ENCODE measurements around the gene MLKL.
"Not testable (repeated sequence)": the region's sequence is repeated elsewhere in the genome, so short reads cannot be mapped to it uniquely, and the experiment has no call there.

Gene MLKL

DNA sequence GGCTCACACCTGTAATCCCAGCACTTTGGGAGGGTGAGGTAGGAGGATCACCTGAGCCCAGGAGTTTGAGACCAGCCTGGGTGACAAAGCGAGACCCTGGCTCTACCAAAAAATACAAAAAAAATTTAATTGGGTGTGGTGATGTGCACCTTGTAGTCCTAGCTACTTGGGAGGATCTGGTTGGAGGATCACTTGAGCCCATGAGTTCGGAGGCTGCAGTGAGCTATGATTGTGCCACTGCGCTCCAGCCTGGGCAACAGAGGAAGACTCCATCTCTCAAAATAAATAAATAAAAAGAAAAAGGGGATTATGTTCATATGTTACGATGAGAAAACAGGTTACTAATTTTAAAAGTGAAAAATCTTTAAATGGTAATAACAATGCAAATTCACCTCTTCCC lies 996 bp downstream of the MLKL start:
- no peak for DNase-seq (ENCODE audit: low spot score)

DNA sequence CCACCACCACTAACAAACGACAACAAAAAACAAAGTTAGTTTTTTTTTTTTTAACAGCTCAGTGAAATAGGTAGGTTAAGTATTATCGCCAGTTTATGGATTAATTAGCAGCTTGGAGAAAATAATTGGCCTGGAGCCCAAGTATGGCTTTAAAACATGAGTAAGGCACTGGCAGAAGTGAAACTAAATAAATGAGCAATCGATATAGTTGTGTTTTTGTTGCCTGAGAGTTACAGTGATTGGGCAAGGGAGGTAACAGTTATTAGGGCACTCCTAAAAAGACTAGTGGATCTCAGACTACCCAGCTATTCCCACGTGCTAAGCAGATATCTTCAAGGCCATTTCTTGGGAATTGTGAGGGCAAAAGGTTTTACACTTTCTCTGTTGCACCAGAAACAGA lies 2.4 kb downstream of the MLKL start:
- DNase-seq (ENCODE audit: low spot score): no peak

- DNase-seq (ENCODE audit: low spot score): peak; percentile 95
These were observed 4.9 kb downstream of the MLKL start for GRCh38 chr16:74695450-74696422.

DNA sequence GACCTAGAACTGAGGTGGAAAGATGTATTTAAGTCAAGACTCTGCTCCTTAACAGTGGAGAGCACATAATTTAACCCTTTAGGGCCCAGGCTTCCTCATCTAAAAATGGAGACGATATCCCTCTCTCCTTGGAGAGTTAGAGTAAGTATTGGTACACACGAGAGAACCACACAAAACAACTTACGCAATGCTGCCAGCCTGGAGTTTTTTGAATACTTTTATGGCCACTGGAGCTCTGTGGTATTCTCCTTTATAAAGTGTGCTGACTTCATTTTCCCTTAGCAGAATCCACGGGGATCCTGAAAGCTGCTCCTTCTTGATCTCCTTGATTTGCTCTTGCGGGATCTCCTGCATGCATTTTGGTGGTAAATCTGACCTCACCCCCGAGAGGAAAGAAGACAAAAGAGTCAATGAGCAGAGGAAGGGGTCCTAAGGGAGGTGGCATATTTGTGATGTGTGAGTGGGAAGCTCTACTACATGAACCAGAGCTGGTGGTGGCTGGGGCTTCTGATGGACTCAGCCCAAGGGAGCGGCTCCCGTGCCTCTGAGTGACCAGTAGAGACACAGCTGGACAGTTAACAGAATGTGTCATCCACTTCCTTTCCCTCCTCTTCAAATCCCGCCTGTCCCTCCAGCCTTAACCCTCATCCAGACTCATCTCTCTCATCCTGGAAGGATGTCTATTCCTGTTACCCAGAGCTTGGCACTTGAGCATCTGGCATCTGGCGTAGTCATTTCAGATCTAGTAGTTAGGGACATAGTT lies 9.4 kb downstream of the MLKL start:
- DNase-seq (ENCODE audit: low spot score): no peak

- peak; percentile 33 for DNase-seq (ENCODE audit: low spot score)
These were observed 18.1 kb downstream of the MLKL start for GRCh38 chr16:74682556-74682955.

DNA sequence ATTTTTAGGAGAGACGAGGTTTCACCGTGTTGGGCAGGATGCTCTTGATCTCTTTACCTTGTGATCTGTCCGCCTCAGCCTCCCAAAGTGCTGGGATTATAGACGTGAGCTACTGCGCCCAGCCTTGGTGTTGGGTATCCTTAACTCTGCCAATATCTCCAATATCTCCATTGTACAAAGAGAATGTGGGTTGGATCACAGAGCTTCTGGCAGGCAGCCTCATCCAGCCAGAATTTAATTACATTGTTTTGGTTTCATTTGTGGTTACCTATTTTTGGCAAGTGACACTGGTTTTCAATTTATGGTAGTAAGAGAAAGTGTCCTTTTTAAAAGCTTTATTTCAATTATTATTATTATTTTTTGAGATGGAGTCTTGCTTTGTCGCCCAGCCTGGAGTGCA lies 20.0 kb downstream of the MLKL start:
- DNase-seq (ENCODE audit: low spot score): no peak

GRCh38 chr16:74679983-74680382 lies 20.7 kb downstream of the MLKL start:
- DNase-seq (ENCODE audit: low spot score): no peak

DNA sequence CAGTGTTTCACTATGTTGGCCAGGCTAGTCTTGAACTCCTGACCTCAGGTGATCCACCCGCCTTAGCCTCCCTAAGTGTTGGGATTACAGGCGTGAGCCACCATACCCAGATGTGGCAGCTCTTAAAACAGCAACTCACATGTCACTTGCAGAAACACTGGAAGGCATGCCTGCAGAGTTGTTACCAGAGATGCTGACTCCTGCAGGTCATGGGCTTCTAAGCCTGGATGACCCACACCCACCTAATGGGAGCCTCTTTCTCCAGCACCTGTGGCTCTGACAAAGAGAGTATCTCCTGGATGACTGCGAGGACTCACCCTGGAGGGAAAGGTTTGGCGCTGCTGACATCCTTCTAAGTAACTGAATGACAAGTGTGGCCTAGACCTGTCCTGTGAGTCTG lies 22.8 kb downstream of the MLKL start:
- DNase-seq (ENCODE audit: low spot score): no peak

DNA sequence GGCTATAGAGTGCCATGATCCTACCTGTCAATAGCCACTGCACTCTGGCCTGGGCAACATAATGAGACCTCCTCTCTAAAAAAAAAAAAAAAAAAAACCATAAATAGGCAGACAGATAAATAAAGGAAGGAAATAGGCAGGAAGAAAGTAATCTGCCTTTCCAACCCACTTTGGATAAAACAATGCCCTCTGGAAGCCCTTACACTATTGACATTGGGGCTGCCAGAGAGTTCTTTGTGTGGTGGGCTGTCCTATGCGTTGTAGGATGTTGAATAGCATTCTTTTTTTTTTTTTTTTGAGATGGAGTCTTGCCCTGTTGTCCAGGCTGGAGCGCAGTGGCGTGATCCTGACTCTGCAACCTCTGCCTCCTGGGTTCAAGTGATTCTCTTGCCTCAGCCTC lies 26.8 kb downstream of the MLKL start:
- DNase-seq (ENCODE audit: low spot score): no peak

DNA sequence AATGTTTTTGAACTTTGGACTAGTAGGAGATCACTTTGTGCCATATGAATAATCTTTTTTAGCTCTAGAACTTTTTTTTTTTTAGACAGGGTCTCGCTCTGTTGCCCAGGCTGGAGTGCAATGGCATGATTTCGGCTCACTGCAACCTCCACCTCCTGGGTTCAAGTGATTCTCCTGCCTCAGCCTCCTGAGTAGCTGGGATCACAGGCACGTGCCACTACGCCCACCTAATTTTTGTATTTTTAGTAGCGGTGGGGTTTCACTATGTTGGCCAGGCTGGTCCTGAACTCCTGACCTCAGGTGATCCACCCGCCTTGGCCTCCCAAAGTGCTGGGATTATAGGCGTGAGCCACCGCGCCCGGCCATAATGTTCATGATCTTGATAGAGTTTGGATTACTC lies 31.8 kb downstream of the MLKL start:
- DNase-seq (ENCODE audit: low spot score): not testable (repeated sequence)

GRCh38 chr16:74667255-74667700 lies 33.4 kb downstream of the MLKL start:
- peak; percentile 36 for DNase-seq (ENCODE audit: low spot score)

DNA sequence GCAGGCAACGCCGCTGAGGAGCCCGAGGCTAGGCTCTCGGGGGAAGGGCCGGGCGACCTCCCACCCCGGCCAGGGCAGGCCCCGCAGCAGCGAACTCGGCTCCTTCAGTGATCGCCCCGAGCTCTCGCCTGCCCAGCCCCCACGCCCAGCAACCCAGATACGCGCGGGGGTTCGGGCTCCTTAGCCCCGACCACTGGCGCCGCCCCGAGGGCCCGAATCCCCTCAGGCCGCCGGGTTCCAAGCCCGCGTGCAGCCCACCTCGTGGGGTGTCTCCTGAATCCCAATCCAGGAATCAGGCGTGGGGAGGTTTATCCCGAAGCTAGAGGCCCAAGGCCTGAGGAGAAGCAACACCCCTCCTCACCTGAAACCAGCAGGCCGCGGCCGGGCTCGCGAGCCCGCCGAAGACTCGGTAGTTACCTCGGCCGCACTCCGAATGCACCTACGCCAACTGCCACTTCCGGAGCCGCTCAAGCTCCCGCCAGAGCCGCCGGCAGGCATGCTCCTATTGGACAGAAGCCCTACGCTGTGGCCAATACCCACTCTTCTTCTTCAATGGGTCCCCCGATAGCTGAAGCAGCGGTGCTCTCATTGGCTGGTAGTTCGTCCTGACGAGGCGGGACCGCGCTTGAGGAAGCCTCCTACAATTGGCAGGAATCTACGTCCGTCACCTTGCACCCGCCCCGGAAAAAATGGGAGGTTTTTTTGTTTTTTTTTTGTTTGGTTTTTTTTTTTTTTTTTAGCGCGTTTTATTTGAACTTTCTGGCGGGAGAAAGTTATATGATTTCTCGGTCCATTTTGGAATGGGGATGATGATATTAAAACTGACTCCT lies 34.0 kb downstream of the MLKL start, which contains the start of gene RFWD3:
Gene RFWD3 (minus strand): TSS at position 453 of the 830 bp plus-strand sequence. CDS start 5,428 bp downstream, outside the sequence.
- peak; percentile 99 for DNase-seq (ENCODE audit: low spot score)

GRCh38 chr16:74666010-74666421 lies 34.6 kb downstream of the MLKL start:
- DNase-seq (ENCODE audit: low spot score): no peak

- no peak for DNase-seq (ENCODE audit: low spot score)
These were observed 39.6 kb downstream of the MLKL start for GRCh38 chr16:74661064-74661463.

GRCh38 chr16:74660383-74660782 lies 40.3 kb downstream of the MLKL start:
- no peak for DNase-seq (ENCODE audit: low spot score)

DNA sequence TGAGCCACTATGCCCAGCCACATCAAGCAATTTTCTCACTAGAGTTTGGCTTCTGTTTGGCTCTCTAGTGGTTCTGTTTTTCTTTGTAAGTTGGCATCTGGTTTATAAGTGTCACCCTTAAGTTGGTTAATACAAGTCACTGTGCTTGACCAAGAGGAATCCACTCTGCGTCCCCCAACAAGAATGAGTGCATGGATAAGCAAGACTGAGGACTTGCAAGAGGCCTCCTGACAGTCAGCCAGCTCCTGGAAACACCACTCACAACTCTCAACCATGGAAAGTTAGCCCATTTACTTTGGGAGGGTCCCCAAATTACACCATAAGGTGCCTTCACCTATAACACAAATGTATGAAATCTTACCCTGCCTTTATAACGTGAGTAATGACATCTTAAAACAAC lies 41.6 kb downstream of the MLKL start:
- DNase-seq (ENCODE audit: low spot score): no peak

DNA sequence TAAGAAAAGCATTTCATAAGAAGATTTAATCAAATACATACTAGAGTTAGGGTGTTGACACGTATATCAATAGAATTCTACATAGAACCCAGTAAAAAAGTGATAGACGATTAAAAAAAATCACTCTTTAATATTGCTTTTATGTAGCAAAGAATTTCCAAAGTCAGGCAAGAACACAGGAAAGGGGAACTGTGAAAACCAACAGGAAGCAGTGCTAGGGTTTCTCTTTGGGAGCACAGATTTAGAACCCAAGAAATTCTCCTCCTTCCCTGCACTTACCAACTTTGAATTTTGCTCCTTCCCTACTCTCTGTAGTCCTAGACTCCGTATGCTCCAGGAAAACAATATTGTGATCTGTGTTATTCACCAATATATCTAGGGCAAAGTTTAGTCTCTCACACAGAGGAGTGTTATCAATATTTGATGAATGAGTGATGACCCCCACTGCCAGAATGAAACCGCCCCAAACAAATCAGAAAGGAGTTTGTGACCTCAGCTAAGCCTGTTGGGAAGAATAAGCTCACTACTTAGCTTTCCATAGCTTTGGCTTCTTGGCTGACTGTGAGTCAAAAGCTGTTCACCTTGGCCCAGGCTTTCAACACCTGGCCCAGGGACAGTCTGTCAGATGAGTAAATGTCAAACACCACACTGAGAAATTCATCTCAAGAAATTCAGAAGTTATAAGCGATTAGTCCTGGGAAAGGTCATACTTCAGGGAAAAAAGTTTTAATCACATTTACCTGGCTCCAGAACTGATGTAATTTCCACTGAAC lies 42.6 kb downstream of the MLKL start:
- DNase-seq (ENCODE audit: low spot score): no peak

GRCh38 chr16:74654536-74655050 lies 46.1 kb downstream of the MLKL start:
- no peak for DNase-seq (ENCODE audit: low spot score)

GRCh38 chr16:74652883-74653282 lies 47.8 kb downstream of the MLKL start:
- DNase-seq (ENCODE audit: low spot score): not testable (repeated sequence)

DNA sequence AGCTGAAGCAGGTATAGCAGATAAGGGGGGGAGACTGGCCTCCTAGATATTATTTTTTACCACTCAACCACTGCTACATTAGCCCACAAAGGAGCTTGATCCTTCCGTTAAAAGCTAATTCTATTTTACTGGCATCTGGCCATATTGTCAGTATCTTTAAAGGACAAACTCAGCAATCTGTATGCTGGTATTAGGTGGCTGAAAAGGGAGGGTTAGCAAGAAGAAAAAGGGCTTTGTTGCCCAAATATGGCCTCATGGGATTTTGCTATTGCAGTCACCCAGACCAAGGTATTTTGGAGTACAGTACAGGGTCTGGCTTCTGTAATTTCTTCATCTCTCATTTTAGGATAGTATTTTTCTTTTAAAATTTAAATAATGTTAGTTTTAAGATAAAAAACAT lies 48.4 kb downstream of the MLKL start:
- DNase-seq (ENCODE audit: low spot score): no peak

DNA sequence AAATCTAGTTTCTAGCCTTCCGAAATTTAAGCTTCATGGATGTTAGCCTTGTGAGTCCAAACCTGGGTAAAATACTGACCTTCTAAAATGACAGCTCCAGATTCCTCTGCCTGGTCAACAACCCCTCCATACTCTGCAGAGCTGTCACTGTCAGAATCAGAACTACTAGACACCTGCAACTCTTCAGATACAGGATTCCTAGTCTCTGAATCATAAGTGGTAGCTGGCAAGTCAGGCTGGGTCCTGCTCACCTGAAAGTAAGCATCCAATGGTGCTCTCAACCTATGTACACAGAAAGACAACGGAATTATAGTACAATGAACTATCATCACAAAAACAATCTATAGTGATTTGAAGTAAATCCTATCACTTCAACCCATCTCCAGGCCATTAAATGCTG lies 48.8 kb downstream of the MLKL start:
- no peak for DNase-seq (ENCODE audit: low spot score)
